NCI-H82 (cell line): Measurements from ENCODE around the gene CALHM4.
"Not testable (repeated sequence)": the region's sequence is repeated elsewhere in the genome, so short reads cannot be mapped to it uniquely, and the experiment has no call there.

Experiments used
- DNase-seq: peaks from one replicate; lab custom pipeline; 2025; lab: John Stamatoyannopoulos, UW

The CALHM4 gene

DNA sequence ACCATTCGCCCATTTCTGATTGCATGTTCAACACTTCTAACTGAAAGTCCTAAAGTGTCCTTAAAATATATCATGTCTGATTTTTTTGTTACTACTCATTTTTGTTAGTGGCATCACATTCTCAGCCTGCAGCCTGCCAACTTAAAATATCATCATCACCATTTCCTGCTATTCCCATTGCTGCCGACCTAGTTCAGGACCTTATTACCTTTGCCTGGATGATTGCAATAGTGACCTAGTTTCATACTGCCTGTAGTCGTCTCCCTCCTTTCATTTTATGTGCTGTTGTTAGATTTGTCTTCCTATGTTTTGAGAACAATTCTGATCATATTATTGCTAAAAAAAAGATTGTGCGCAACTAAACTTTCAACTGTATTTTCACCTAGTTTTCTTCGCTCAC, 23.9 kb downstream of the CALHM4 start:
- no peak for DNase-seq

DNA sequence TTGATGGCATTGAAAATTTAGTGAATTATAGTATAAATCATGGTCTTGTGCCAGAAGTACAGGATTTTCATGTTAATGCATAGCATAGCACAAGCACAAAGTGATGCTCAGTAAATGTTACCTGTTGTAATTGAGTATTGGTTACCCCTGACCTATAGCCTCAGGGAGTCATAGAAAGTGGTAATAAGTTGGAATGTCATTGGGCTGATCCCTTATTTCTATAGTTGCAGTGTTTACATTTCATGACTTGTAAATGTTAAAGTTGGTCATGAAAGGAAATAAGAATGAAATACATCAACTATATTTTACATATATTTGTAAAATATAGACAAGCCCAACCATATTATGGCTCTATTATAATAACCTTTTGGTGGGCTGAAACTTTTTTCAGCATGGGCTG, 24.8 kb downstream of the CALHM4 start:
- DNase-seq: no peak

DNA sequence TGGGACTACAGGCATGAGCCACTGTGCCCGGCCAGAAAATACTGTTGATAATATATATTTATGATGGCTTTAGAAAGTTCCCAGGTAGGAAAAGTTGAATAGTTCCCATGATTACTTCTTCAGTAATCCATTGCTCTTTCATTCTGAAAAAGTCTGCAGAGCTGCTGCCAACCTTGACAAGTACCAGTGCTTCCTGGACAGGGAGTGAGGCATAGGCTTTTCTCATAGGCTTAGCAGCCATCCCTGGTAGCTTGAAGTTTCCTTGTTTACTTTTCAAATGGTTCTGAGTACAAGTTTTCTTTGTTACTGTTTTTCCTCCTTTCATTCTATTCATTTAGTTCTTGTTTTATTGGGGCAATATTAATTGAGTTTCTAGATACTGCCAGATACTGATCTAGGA, 25.6 kb downstream of the CALHM4 start:
- DNase-seq: no peak

DNA sequence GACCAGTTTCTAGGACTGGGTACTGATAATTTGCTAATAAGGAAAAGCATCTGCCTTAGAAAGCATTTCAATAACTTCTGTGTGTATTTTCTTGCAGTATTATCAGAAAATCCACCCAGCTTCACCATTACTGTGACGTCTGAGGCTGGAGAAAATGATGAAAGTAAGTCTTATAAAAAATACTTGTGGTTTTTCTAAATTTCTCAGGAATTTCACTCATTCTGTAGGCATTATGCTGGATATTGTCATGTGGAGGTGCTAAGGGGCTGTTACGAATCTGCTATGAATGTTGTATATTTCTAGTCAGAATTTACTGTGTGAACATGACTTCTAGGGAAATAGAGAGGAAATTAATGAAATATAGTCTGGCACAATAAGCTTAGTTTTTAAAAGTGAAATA, 26.6 kb downstream of the CALHM4 start:
- no peak for DNase-seq

DNA sequence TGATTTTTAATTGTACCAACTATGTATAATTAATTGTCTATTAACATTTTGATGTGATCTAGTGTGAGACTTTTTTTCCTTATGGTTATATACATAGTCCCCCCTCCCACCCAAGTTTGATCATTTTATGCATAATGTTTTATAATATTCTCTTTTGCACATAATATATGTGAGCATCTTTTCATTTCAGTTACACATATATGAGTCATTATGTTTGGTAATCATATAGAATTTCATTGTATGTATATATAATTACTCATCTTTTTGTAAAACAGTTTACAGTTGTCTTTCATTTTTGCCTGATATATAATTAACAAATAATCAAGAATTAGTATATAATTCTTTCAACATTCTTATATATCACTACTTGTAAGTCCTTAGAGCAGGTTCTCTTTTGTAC, 32.7 kb downstream of the CALHM4 start:
- no peak for DNase-seq

DNA sequence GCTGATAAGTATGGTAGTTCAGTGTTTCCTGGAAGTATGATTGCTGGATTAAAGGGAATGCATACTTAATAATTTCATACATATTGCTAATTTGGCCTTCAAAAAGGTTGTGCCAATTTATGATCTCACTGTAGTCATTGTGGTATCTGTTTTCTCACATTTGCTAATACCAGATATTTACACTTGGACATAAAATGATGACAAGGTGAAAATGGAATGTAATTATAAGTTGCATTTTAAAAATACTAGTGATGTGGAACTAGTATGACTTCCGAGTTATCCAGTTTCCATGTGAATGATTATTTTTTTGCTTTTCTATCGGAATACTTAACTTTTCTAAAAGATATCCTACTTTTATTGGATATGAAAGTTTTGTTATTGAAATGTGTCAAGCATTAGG, 33.2 kb downstream of the CALHM4 start:
- no peak for DNase-seq

DNA sequence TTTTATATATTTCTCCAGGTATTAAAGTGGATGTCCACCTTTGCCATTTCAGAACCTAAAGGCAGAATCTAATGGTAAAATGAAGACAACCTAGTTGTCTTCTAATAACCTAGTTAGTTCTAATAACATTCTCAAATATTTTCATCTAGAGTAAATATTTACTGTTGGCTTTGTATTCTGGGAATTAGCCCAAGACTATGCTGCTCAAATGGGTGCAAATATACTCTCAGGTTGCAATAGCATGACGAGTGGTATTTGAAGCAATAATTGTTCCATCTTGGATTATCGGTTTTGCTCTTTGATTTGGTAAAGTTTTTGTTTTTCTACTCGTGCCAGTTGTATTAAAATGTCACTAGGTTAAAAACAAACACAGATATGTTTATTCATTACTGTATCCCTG, 41.7 kb downstream of the CALHM4 start:
- no peak for DNase-seq

DNA sequence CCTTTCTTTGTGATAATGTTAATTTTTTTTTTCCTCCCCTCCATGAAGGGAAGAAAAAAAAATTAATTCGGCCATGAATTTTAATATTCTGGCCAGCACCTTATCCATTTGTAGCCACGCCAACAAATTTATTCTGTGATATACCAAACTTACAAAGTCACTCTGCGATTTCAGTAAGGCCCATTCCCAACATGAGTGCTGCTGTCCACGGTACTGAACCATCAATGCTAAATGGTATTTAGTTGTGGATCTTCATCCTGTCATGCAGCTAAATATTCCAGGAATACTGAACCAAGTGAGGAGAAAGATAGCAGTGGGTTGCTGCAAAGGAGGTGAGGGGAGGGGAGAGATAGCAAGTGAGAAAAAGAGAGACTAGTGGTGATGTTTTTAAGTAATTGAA, 43.3 kb downstream of the CALHM4 start:
- no peak for DNase-seq

DNA sequence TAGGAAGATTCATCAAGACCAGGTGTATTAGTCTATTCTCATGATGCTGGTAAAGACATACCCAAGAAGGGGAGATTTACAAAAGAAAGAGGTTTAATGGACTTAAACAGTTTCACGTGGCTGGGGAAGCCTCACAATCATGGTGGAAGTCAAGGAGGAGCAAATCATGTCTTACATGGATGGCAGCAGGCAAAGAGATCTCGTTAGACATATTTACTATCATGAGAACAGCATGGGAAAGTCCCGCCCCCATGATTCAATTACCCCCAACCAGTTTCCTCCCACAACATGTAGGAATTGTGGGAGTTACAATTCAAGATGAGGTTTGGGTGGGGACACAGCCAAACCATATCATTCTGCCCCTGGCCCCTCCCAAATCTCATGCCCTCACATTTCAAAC, 50.4 kb downstream of the CALHM4 start:
- DNase-seq: not testable (repeated sequence)

DNA sequence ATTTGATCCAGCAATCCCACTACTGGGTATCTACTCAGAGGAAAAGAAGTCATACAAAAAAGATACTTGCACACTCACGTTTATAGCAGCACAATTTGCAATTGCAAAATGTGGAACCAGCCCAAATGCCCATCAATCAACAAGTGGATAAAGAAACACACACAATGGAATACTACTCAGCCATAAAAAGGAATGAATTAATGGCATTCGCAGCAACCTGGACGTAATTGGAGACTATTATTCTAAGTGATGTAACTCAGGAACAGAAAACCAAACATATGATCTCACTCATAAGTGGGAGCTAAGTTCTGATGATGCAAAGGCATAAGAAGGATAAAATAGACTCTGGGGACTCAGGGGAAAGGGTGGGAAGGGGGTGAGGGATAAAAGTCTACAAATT, 51.3 kb downstream of the CALHM4 start:
- DNase-seq: not testable (repeated sequence)

DNA sequence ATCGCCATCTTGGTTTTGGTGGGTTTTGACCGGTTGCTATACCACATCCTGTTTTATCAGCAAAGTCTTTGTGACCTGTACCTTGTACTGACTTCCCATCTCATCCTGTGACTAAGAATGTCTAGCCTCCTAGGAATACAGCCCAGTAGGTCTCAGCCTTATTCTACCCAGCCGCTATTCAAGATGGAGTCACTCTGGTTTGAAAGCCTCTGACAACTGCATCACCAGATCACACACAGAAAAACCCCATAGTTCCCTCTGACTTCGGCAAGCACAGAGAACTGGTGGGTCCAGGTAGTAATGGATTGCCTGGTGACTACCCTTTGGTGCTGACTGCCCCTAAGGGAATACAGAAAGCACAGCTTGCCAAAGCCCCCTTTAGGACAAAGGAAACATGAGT, 52.4 kb downstream of the CALHM4 start:
- DNase-seq: no peak
